ENCODE results near the gene CPT1A.
A peak's percentile ranks its signal among the peaks of the same experiment; 100 is the strongest.
"Not testable (repeated sequence)": the region's sequence is repeated elsewhere in the genome, so short reads cannot be mapped to it uniquely, and the experiment has no call there.

The CPT1A gene

DNA sequence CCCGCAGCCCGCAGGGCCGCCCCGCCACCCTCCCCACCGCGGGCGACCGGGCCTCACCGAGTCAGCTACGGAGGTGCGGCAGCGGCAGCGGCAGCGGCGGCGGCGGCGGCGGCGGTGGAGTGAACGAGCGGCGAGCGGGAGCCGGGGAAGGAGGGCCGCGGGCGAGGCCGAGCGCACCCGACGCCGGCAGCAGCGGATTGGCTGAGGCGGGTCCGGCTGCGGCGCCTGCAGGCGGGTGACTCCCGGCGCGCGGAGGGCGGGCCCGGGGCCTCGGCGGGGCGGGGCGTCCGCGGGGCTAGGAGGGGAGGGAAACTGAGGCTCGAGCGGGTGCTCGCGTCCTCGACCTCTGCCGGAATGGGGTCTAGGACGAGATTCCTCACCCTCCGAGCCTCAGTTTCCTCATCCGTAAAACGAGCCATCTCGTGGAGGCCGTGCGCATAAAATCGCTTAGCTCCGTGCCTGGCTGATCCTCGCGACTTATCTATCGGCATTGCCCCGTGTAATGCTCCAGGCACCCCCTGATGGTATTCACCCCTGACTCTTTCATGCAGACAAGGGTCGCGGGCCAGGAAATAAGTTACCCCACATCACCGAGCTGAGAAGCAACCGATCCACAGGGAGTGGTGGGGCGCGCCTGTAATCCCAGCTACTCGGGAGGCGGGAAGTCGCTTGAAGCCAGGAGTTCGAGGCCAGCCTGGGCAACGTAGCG is at the start of gene CPT1A:
Gene CPT1A, minus strand, starts transcription at position 199 of the 709 bp plus-strand sequence. CDS start 26,442 bp downstream, outside the sequence.
- DNase-seq (ENCODE audit: low read depth in 2 of 2) = peak in 1 of 2 donors; percentile 68

DNA sequence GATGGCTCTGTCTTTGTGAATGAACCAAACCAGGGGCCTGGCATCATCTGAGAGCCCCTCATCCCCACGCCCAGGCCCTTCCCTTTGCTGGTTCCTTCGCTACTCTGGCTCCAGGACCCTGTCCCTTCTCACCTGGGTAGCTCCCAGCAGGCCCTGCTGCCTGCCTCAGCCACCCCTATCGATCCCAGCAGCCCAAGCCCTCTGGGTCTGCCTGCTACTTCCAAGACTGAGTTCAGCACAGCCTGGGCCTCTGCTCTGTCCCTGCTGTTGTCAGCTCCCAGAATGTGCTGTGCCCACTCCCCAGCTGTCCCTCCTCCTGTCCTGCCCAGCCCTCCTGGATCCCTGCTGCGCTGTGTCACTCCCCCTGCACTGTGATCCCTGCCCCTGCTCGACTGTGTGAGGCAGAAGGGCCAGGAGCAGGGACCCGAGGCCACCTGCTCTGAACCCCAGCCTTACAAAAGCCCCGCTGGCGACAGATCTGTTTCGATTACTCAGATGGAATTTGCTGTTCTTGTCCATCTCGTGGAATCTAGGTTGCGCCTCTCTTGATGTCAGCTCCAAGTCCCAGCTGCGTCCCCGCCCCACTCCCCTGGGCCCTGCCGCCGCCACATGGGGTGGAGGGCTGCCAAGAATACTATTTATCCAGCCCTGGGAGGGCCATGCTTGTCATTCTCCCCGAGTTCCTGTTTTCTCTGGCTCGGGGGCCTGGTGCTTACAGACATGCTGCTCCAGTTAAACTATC is 48.9 kb upstream of the CPT1A start:
- DNase-seq (ENCODE audit: low read depth in 2 of 2) = no peak

DNA sequence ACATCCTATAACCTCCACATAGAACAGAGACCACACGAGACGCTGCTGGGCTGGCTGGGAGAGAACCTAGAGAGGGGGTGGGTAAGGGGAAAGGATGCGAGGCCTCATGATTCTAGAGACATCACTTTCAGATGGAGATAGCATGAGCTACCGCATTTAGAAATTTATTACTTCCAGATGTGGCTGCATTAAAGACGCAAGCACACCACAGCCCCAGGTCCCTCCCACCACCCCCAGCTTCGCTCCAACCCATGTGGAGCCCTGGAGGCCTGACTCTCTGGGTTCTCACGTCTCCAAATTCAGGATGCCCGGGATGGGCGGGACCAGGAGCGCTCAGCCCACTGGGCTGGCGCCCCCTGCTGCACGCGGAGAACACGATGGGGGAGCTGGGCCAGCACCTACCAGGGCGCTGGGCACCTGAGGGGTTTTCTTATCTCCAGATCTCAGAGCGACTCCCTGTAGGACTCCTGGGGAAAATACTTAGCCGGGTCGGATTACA is 48.3 kb upstream of the CPT1A start:
- no peak for DNase-seq (ENCODE audit: low read depth in 2 of 2)

DNA sequence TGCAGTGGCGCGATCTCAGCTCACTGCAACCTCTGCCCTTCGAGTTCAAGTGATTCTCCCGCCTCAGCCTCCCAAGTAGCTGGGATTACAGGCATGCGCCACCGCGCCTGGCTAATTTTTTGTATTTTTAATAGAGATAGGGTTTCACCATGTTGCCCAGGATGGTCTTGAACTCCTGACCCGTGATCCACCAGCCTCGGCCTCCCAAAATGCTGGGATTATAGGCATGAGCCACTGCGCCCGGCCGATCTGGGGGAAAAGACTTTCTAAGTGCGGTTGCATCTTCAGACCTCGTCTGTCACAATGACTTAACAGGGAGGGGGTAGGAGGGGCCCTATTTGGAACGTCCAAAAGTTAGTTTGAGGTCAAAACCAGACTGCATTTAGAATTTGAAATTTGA is 43.1 kb upstream of the CPT1A start:
- DNase-seq (ENCODE audit: low read depth in 2 of 2) = not testable (repeated sequence)

DNA sequence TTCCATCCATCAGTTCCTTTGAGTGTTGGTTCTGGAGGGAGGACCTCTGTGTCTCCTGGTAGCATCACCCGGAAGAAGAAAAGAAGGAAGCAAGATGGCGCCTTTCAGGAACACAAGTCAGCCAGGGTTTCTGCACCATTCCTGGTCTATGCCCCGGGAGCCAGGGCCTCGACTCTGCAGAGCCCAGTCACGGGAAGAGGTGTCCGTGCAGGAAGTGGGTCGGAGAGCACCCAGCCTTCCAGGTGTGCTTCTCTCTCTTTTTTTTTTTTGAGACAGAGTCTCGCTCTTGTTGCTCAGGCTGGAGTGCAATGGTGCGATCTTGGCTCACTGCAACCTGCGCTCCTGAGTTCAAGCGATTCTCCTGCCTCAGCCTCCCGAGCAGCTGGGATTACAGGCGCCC is 40.7 kb upstream of the CPT1A start:
- DNase-seq (ENCODE audit: low read depth in 2 of 2) = no peak

DNA sequence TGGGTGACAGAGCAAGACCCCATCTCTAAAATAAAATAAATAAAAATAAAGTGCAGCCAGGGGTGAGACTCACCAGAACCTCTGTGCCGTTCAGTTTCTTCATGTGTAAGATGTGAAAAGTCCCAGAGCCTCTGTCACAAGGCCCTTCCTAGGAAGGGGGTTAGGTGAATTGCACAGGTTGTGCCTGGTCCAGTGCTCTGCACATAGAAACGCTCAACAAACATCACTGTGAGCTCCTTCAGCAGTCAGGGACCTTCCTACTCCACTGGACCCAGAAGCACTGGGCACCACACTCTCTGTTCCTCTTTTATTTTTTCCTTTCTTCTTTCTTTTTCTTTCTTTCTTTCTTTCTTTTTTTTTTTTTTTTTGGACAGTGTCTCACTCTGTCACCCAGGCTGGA is 39.6 kb upstream of the CPT1A start:
- no peak for DNase-seq (ENCODE audit: low read depth in 2 of 2)

DNA sequence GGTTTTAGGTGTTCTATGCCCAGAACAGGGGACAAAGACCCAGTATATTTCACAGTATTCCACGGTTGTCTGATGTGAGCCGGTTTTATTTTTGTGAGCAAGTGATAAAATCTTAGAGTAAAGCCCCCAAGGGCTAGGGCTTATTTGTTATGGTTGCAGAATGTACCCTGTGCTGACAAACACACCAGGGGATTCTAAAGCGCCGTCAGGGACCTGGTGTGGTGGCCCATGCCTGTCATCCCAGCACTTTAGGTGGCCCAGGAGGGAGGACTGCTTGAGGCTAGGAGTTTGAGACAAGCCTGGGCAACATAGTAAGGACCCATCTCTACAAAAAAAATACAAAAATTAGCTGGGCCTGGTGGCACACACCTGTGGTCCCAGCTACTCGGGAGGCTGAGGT is 39.1 kb upstream of the CPT1A start:
- no peak for DNase-seq (ENCODE audit: low read depth in 2 of 2)

DNA sequence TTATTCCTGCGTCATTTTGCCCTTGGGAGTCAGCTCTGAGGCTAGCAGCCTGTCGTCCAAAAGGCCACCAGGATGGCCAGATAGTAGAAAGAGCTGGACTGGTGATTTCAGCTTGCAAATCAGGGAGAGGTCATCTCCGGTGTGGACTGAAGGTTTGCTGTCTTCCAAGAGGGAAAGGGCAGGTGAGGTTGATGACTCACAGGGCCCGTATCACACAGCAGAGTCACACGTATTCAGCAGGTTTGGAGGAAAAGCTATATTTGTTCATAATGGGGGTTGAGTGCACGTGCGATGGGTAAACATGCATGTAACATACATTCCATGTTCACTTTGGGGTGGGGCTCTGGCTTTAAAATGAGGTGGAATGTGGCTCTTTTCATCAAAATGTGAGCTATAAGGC is 36.3 kb upstream of the CPT1A start:
- no peak for DNase-seq (ENCODE audit: low read depth in 2 of 2)

DNA sequence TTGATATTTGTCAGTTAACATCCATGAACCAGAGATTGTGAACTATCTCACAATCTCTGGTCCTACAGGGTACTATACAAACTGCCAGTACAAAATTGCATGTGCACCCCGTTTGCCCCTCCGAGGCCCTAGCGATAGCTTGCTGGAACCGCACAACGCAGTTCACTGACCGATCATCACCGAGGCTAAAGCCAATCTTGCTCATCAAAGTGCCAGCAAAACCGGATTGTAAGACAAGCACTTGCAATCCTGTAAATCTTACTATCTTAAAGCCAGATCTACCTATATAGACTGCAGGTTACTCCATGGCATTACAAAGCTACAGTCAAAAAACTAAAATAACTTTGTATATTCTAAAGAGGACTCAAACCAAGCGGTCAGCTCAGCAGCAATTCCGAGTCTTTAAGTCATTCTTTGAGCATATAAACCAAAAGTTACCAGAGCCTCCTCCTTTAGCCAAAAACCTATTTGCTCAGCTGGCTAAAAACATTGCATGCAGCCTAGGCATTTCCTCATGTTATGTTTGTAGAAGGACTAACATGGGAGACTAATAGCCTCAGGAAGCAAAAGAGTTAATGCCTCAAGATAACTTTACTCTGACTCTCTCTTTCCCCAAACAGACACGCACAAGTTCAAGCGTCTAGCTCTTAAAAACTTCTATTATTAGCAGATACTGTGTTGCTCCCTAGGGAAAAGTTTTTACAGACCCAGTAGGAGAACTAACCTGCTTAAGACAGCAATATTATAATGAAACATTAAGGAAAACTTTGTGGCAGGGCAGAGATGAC is 30.7 kb upstream of the CPT1A start:
- no peak for DNase-seq (ENCODE audit: low read depth in 2 of 2)

DNA sequence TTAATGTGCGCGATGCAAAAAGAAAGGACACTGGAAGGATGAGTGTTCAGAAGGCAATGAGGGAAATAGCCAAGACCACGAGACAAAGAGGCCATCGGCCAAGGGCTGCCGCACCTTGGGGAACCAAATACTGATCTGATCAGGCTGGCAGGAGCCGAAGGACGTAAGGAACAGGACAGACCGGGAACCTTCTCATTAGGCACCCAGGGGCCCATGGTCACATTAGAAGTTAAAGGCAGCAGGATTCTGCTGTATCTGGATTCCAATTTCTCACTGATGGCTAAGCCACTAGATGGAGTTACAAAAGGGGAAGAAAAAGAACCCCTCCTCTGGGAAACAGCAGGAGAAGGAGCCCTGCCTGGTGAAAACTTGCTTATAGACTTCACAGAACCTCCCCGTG is 28.8 kb upstream of the CPT1A start:
- no peak for DNase-seq (ENCODE audit: low read depth in 2 of 2)

DNA sequence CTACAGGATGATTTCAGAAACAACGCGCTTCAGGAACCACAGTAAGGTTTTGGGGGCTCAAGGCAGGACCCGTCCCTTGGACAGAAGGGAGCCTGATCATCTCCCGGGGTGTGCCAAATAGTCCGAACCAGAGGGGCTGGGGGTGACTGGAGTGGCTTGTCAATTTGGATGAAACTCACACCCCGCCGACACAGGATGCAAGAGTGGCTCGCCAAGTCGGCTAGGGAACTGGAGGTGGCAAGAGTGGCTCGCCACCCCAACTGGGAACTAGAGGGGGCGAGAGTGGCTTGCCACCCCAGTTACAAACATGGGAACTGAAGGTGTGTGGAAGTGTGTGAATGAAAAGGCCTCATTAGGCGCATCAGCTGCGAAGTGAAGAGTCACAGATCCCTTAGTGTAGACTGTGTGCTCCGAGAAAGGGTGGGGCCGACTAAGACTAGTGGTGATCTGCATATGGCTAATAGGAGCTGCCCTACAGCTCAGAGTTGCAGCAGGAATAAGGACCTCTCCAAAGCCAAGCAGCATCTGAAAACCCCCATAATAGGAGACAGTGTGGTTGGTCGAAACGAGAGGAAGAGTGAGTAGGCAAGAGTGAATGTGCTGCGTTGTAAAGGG is 26.6 kb upstream of the CPT1A start:
- no peak for DNase-seq (ENCODE audit: low read depth in 2 of 2)

DNA sequence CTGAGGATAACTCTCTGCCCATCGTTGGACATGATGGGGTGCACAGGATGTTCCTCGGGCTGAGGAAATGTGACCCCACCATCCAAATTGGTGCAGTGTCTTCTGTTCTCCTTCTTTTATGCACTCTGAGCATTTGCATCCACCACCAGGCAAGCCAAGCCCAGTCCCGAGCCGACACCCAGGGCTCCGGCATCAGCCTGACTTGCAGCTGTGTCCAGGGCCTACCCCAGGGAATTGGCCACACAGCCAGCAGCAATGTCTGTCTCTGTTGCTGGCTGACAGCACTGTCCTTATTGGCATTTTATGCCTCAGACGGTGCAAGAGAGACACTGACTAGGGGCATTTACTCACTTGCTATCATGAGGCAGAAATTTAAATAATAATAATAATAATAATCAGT is 25.4 kb upstream of the CPT1A start:
- DNase-seq (ENCODE audit: low read depth in 2 of 2) = no peak

DNA sequence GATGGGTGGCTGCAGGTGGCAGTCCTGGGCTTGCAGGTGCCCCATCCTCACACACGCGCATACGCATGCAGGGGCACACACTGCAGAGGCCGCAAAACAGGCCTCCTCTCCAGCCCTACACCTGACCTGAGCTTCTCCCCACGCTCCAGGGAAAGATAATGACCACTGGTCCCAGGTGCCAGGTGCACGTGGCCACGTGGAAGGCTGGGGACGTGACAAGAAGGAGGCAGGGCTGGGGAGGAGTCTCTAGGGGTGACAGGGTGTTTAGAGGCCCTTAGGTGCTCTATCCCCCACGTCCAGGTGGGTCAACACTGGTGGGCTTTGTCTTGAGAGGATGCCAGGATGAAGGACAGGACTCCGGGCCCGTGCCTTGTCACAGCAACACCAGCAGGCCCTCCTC is 23.5 kb upstream of the CPT1A start:
- no peak for DNase-seq (ENCODE audit: low read depth in 2 of 2)

DNA sequence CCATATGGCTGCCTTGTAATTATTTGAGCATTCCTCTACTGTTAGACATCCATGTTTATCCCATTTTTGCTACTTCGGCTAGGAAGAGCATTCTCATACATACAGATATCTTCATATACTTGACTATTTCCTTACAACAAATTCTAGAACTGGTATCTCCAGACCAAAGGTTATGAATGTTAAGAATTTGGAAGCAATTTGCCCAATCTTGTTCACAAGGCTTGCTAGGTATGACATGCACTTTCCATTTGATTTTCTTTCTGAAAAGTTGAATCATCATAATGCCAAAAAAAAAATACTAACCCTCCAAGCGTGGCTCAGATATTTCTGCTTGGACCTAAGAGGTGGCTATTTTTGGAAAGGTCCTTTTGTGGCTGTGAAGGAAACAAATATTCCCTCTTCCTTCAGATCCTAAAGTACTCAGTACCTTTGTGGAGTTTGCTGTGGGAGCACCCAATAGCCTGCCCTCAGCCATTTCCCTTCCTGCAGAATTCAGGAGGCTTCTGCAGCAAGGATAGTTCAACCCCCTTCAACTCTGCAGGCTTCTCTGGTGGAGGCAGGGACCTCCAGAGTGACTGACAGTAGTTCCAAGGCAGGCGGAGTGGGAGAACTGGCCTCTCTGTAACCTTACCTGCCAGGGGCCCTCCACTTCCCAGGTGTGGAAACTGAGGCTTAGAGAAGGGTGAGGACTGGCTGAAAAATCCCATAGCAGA is 22.0 kb upstream of the CPT1A start:
- DNase-seq (ENCODE audit: low read depth in 2 of 2) = no peak

DNA sequence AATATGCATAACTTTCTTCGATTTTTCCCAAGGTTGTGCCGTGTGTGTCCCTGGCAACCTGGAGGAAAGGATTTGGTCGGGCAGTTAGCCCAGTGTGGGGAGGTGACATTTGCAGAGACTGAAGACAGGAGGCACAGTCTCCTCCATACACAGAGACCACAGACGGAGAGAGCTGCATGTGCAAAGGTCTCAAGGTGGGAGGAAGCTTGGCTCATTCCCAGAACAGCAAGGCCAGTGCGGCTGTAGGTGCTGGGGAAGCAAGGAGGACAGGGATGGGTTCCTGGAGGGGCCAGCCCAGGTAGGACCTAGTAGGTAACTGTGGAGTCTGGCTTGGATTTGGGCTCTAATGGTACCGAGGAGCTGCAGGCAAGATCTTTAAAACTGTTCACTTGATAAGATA is 20.7 kb upstream of the CPT1A start:
- no peak for DNase-seq (ENCODE audit: low read depth in 2 of 2)

DNA sequence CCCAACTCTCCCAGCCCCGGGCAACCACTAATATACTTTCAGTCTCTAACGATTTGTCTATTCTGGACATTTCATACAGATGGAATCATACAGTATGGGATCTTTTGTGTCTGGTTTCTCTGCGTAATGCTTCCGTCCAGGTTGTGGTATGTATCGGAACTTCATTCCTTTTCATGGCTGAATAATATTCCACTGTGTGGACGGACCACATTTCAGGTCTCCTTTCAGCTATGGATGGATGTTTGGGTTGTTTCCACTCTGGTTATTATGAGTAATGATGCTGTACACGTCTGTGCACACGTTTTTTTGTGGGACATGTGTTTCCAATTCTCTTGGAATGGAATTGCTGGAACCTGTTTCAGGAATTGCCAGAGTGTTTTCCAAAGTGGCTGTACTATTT is 17.4 kb upstream of the CPT1A start:
- DNase-seq (ENCODE audit: low read depth in 2 of 2) = no peak

DNA sequence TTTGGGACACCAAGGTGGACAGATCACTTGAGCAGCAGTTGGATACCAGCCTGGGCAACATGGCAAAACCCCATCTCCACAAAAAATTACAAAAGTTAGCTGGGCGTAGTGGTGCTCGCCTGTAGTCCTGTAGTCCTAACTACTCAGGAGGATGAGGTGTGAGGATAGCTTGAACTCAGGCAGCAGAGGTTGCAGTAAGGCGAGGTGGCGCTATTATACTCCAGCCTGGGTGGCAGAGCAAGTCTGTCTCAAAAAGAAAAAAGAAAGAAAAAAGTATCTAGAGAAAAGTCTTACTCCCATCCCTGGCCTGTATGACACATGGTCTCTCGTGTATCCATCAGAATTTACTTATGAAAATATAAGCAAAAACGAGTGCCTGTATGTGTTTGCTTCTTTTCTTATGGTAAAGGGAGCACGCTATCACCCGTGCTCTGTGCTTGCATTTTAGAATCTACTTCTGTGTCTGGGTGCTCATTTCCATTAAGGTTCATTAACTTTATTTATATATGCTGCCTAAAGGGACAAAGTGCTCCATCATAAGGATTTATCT is 15.4 kb upstream of the CPT1A start:
- DNase-seq (ENCODE audit: low read depth in 2 of 2) = no peak

DNA sequence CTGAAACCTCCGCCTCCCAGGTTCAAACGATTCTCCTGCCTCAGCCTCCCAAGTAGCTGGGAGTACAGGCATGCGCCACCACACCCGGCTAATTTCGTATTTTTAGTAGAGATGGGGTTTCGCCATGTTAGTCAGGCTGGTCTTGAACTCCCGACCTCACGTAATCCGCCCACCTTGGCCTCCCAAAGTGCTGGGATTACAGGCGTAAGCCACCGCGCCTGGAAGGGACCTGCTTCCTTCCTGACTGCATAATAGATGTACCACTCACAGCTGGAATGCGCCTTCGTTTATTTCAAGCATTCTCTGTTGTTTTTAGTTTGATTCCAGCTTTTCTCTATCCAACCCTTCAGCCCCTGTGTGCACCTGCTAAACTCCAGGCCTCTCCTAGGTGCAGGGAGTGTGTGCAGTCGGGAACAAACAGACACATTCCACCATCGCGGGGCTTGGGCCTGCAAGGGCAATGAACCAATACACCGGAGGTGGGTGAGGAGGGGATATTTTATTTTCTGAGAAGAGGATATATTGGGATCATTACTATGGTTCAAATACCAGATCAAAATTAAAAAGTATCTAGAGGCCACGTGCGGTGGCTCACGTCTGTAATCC is 14.8 kb upstream of the CPT1A start:
- not testable (repeated sequence) for DNase-seq (ENCODE audit: low read depth in 2 of 2)

DNA sequence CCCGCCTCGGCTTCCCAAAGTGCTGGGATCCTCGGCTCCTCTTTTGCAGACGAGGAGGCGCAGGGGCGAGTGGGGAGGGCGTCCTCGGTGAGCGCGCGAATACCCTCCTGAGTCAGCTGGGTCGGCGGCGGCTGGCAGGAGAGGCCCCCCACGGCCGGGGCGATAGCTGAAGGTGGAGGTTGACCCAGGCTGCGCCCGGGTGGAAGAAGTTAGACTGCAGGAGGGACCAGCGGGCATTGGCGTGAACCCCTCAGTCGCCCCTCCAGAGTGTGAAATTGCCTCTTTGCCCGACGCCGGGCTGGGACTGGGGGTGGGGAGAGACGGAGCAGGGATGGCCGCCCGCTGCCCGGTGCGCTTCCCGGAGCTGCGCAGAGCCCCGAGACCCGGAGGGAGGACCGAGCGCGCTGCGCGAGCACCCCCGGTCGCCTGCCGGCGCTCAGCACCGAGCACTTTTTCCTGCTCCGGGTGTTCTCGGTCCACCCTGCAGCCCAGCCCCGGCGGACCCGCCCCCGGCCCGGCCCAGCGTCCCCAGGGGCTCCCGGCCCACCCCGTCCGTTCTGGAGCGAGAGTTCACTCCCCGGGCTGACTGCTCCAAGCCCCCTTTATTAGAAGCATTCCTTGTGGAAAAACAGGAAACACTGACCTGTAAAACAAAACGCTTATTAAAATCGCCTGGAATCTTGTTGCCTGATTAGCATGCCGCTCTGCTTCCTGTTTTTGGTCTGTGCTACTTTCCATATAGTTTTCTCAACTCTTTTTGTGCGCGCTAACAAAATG is 13.7 kb upstream of the CPT1A start:
- peak in 1 of 2 donors; percentile 11 for DNase-seq (ENCODE audit: low read depth in 2 of 2)
